ENCODE results near the gene NUMA1.
A peak's percentile ranks its signal among the peaks of the same experiment; 100 is the strongest.

Gene NUMA1

DNA sequence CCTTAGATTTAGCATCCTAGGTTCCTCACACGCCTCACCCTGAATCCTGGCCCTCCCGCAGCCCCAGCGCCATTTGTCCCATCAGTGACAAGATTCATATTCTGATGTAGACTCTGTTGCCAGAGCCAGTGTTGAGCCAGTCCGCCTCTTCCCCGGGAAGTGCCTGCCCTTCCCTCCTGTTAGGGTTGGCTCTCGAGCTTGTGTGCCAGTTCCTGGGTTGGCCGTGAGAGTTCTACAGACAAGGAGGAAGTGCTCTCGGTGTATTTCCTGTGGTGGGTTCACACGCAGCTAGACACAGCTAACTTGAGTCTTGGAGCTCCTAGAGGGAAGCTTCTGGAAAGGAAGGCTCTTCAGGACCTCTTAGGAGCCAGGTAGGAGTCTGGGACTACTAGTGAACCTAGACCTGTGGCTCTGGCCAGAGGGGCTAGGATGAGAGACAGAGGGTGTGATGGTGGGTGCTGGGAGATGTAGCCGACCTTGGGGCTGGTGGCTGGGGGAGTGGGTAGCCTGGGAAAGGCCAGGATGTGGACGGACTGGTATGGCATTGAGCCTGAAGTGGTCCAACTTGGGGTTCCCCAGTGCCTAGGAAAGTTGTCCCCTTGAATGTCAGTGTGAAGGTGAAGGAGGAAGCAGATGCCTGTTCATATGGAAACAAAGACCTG lies 81.6 kb downstream of the NUMA1 start, which contains the start of gene IL18BP:
Gene IL18BP (plus strand): TSS at position 261 of the 662 bp plus-strand sequence. CDS start 1,076 bp downstream, outside the sequence.
- no peak for DNase-seq

- no peak for DNase-seq
These were observed 82.3 kb downstream of the NUMA1 start for GRCh38 chr11:71998061-71998460.

GRCh38 chr11:71997594-71997993 lies 82.7 kb downstream of the NUMA1 start:
- DNase-seq = no peak

GRCh38 chr11:71996946-71997345 lies 83.4 kb downstream of the NUMA1 start:
- DNase-seq = no peak

- no peak for DNase-seq
These were observed 83.8 kb downstream of the NUMA1 start for GRCh38 chr11:71996517-71996916.

DNA sequence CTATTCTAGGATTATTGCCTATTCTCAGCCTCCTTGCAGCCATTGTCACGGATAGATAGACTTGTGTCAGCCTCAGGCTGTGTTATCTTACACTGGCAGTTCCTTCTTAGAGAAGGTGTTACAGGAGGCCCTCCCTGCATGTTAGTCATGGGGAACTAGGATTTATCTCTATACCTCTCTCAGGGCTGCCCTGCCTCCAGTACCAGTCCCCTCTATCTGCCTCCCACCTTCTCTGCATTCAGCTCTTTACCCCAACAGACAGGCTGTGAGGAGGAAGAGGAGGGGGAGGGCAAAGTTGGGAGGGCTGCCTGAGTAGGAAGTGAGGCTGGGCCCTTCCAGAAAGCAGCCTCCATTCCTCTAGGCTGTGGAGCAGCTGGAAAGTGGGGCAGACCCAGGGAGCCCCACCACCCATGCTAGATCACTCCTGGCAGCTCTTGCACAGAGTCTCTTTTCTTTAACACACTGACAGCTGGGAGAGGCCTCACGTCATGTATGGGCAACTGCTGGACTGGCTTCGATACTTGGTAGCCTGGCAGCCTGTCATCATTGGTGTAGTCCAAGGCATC lies 84.5 kb downstream of the NUMA1 start:
- no peak for DNase-seq

DNA sequence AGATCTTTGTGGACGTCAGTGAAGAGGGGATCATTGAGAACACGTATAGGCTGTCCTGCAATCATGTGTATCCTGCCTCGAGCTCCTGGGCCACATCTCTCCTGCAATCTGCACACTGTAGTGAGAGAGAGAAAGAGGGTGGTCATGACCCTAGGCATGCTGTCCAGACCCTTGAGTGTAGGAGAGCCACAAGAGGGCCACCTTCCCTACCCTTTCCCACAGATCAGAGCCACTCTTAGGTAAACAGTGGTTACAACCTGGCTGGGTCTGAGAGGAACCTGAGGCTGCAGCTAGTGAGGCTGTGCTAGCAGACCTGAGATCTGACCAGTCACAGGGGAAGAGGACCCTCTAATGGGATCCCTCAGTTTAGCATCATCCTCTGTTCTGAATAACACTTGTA lies 85.6 kb downstream of the NUMA1 start:
- DNase-seq = no peak

GRCh38 chr11:71992136-71992730 lies 88.1 kb downstream of the NUMA1 start:
- DNase-seq = no peak

GRCh38 chr11:71991494-71991893 lies 88.8 kb downstream of the NUMA1 start:
- DNase-seq = no peak

DNA sequence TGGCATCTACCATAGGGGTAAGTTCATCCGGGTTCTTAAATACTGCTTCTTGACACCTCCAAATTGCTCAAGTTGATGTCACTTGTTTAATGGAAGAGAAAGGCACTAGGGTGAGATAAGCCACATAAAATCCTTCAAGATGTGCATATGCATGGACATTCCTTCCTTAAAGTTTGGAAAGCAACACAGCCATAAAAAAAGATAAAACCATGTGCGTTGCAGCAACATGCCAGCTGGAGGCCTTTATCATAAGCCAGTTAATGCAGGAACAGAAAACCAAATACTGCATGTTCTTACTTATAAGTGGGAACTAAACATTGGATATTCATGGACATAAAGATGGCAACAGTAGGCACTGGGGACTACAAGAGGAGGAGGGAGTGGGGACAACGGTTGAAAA lies 89.6 kb downstream of the NUMA1 start:
- no peak for DNase-seq

- DNase-seq = no peak
These were observed 92.3 kb downstream of the NUMA1 start for GRCh38 chr11:71988050-71988449.

DNA sequence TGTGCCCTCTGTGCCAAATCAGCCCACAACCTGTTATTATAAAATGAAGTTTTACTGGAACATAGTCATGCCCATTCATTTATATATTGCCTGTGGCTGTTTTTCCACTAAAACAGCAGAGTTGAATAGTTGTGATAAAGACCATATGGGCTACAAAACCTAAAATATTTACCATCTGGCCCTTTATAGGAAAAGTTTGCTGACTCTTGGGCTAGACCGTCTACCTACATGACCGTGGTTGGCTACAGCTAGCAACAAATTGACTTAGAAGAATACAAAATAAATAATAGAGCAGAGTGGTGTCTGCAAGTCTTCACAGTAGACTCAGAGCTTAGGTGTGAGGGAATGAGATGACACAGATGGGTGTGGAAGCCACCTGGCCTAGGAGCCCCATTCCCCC lies 92.8 kb downstream of the NUMA1 start:
- no peak for DNase-seq

DNA sequence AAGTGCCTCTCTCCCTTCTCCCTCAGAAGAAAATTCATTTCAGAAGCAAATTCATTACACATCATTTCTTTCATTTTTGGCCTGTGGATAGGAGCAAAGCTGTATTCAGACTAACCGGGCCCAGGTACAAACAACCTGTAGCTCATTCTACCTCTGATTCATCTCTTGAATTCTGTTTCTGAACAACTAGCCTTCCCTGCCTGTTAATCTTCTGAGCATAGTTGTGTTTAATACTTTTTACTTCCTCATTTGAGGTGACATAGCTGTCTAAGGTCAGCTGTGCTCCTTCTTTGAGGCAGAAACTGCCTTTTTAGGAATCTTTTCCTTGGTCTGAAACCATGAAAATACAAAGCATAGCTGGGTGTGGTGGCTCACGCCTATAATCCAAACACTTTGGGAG lies 94.2 kb downstream of the NUMA1 start:
- no peak for DNase-seq

DNA sequence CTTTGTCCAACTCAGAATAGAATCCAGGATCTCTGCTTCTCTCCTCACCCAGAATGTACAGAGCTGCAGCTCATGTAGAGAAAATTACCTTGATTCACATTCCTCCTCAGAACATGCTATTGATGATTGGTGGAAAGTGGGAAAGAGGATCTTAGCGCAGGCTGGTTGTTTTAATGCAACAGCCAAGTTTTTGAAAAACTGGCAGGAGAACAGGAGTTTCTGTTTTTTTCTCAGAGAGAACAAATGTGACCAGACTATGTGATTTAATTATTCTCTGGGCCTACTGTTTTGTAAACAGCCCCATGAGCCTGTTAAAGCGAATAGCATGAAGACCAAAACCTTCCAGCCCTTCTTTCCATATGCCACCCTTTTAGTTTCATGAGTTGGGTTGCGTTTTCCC lies 100.7 kb downstream of the NUMA1 start:
- DNase-seq = no peak

- DNase-seq = no peak
These were observed 101.2 kb downstream of the NUMA1 start for GRCh38 chr11:71979094-71979493.

DNA sequence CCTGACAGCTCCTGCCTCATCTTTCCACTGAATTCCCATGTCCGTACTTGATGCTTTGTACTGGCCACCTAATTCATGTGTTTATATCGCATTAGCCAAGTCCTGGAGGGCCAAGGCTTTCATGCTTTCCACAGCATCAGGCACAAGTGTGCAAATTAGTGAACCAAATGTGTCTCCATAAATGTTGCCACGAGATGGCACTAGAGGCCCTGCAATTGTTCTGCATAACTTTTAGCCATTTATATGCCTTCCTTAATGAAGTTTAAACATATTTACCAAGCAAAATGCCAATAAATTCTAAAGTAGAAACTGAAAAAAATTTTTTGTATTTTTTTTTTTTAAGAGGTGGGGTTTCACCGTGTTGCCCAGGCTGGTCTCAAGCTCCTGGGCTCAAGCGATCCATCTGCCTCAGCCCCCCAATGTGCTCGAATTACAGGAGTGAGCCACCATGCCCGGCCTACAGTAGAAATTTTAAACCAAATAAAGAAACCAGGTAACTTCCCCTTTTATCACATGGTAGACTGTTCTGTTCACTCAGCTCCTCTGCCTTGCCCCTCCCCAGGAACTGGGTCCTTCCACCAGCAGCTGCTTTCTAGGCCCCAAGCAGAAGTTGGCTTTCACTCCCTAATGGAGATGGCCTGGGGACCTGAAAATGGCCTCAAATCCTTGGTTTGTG lies 102.5 kb downstream of the NUMA1 start:
- DNase-seq = peak; percentile 10

GRCh38 chr11:71977090-71977489 lies 103.3 kb downstream of the NUMA1 start:
- DNase-seq = no peak

- DNase-seq = no peak
These were observed 103.8 kb downstream of the NUMA1 start for GRCh38 chr11:71976551-71976950.

- no peak for DNase-seq
These were observed 108.7 kb downstream of the NUMA1 start for GRCh38 chr11:71971680-71972079.

DNA sequence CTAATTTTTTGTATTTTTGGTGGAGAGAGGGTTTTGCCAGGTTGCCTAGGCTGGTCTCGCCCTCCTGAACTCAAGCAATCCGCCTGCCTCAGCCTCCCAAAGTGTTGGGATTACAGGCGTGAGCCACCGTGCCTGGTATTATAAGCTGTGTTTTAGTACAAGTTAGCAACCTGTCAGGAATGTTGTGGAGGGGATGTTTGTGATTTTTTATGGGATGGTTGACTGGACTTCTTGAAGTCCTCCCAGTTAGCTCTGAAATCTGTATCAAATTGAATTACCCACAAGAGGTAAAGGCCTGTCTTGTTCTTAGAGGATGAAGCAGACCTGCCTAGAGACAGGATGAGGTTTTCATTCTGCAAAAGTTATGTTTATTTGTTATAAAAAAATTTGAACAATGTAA lies 115.7 kb downstream of the NUMA1 start:
- DNase-seq = no peak

DNA sequence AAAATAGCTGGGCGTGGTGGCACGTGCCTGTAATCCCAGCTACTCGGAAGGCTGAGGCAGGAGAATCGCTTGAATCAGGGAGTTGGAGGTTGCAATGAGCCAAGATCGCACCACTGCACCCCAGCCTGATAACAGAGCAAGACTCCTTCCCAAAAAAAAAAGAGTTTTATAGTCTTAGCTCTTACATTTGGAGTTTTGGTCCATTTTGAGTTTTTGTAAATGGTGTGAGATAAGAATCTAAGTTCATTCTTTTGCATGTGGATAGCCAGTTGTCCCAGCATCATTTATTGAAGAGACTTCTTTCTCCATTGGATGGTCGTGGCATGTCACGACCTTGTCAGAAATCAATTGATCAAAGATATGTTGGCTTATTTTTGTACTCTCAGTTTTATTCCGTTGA lies 116.9 kb downstream of the NUMA1 start:
- no peak for DNase-seq

DNA sequence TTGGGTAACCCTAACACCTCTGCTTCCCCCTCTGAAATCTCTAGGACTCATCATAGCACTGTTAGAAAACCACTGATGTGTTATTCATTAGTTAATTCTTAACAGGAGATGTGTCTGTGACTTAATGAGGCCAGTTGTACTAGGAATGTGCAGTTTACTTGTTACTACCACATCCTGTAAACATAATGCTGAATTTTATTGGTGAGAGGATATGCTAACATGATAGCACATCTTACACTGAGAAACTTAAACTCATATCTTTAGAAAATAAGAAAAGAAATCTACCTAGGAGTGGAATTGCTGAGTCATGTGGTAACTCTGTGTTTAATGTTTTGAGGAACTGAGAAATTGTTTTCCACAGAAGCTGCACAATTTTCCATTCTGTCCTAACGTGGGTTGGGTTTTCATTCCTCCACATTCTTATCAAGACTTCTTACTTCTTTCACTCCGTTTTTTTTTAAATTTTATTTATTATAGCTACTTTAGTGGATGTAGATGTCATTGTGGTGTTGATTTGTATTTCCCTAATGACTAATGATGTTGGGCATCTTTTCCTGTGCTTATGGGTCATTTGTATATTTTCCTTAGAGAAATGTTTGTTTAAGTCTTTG lies 117.8 kb downstream of the NUMA1 start:
- DNase-seq = no peak

DNA sequence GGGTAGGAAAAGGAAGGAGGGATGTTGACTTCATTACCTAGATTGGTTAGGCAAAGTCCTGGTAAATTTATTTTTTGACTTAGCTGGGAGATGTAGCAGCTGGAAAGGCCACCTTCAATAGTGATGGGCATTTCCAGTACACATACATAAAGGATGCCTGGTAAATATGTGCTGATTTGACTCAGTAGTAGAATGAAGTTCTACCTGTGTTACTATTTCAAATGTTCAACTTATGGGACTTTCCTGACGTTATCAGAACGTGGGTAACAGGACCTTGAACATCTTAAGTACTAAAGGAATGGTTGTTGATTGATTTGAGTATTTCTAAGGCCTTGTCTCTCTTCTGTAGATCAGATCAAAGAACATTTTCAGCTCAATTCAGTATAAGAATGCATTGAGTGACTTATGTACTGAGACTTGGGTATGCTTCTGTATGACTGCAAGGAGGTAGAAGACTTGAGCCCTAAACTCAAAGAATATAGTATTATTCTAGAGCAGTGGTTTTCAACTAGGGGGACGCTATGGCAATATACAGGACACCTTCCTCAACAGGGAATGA lies 124.4 kb downstream of the NUMA1 start:
- no peak for DNase-seq
